HG02759 (cell line): ENCODE results near the gene DISP3.

Source experiments
- ATAC-seq: cut with Tn5 transposase; IDR thresholded peaks from one replicate; pipeline ENCODE4 v1.9.1; 2021; ENCODE audit warnings: mild to moderate bottlenecking, moderate library complexity; ENCODE audit not compliant: unreplicated experiment

Gene DISP3

DNA sequence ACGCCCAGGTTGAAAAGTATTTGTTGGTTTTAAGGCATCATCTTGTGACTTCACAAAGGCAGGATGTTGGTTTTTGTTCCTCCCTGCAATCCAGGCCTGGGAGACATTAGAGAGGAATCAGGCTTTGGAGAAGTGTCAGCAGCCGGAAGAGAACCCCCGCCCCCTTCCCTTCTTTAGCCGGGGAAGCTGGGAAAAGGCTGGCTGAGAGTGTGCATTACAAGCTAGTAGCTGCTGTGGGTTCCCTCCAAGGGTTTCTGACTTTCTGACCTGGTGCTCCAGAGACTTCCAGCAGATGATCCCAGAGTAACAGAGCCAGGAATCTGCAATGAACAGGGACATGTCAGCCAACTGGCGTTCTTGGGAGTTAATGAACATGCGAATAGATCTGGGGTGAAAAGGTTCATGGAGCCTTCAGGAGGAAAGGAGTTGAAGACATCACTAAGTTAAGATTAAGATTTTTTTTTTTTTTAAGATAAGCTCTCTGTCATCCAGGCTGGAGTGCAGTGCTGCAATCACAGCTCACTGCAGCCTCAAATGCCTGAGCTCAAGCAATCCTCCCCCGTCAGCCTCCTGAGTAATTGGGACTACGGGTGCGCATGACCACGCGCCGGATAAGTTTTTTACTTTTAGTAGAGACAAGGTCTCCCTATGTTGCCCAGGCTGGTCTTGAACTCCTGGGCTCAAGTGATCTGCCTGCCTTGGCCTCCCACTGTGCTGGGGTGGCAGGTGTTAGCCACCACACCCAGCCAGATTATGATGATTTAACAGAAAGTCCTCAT is 7.5 kb downstream of the DISP3 start:
- ATAC-seq, result no peak

GRCh38 chr1:11487196-11487751 is 8.3 kb downstream of the DISP3 start:
- no peak for ATAC-seq

DNA sequence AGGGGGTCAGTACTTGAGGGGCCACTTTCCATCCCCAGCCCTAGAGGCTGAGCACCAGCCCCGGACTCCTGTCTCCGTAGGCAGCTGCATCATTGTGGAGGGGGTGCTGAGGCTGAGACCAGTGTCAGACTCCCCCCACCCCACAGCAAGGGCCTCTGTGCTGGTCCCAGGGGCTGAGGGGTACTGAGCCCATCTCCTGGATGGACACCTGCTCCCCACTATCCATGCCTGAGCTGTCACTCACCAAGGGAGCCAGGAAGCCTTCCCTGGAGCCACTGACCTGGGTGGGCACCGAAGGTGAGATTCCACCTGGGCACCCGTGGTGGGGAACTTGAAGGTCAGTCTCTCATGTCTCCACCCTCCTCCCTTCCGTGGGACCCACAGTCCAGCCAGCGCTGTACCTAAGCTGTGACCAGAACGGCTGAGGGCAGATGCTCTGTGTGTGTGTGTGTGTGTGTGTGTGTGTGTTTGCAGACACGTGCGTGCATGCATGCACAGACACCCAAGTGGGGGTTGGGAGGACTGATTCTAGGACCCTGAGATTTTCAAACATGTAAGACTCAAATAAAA is 9.3 kb downstream of the DISP3 start:
- ATAC-seq, result no peak

GRCh38 chr1:11488966-11489625 is 10.1 kb downstream of the DISP3 start:
- ATAC-seq, result no peak

- no peak for ATAC-seq
Observed at GRCh38 chr1:11492235-11492634, 13.3 kb downstream of the DISP3 start.

GRCh38 chr1:11493972-11494655 is 15.2 kb downstream of the DISP3 start:
- ATAC-seq, result no peak

DNA sequence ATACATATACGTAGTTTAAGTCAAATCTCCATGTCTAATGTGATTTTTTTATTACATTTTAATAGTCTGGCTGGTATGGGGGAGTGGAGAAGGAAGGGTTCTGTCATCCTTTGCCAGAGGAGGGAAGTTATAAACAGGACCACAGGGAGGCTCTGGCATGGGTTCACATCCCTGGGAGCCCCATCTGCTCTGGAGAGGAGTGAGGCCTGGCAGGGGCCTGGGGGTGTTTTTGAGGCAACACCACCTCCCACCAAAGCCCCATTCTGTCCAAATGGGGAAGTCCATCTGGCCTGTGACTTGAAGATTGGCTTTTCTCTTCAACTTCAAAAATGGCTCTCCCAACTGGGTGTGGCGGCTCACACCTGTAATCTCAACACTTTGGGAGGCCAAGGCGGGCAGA is 15.8 kb downstream of the DISP3 start:
- ATAC-seq, result no peak

- ATAC-seq, result no peak
Observed at GRCh38 chr1:11495579-11495978, 16.6 kb downstream of the DISP3 start.

DNA sequence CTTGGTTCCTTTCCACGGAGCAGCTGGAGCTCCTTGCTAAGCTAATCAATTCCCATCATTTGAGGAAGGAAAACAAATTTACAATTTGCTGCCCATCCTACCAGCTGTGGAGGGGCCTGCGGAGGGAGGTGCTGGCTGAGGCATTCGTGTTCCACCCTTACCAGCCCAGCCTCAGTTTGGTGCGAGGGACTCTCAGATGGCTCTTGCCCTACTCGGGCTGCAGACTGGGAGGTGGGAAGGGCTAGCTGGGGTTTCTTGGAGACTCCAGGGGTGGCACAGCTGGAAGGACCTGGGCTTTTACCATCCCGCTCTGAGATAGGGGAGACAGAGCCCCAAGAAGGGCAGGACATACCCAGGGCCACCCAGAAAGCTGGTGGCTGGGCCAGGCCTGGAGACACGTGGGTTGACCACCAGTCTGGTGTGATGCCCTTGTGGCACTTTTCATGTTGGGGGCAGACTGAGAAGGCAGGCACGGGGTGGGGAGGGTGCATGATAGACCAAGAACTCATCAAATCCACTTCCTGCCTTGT is 17.7 kb downstream of the DISP3 start:
- ATAC-seq, result no peak

DNA sequence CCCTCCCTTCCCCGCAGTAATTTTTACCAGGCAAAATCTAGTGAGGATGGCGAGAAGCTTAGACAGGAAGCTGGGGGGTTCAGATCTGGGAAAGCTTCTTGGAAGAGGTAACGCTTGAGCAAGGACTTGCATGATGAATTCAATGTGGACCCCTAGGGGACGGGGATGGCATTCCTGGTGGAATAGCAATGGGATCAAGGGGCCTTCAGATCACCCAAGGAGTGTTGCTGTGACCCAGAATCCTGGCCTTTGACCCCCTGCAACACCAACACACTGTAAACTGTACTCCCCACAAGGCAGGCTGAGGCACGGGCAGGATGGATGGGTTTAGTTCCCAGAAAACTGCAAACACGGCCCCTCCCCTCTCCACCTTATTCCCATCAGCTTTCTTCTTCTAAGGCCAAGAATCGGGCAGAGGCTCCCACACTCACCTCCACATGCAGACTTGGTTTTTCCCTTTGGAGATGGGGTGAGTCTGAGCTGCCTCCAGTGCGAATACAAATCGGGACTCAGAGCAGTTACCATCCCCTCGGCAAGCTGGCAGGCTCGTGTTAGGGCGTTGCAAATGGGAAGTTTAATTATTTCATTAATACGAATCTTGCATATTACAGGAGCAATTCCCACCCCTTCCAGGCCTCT is 20.1 kb downstream of the DISP3 start:
- no peak for ATAC-seq

DNA sequence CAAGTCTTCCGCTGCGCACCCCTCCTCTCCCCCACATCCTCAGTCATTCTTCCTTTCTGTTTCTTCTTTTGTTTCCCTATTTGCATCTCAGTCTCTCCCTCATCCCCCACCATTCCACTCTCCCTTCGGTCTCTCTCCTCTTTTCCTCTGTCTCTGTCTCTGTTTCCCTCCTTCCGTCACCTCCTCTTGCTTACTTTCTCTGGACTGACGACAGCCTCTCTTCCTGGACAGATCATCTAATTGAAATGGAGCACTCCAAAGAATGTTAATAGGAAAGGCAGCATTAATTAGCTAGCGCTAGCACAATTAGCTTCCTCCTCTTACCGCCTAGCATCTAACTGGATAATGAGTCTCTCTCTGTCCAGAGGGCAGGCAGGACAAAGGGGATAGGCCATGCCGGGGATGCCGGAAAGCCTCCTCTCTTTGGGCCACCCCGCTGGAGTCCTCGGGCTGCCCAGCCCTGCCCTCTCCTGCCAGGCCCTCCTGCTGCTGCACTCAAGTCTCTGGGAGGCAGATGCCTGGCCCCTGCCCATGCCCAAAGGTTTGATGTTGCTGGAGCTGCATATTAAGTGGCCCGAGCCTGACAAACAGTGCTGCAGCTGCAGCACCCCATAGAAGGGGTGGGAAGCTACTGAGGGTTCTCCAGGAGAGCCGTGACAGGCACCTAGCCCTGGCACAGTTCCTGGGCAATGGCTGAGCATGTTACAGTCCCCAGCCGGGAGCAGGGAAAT is 20.8 kb downstream of the DISP3 start:
- ATAC-seq, result no peak

DNA sequence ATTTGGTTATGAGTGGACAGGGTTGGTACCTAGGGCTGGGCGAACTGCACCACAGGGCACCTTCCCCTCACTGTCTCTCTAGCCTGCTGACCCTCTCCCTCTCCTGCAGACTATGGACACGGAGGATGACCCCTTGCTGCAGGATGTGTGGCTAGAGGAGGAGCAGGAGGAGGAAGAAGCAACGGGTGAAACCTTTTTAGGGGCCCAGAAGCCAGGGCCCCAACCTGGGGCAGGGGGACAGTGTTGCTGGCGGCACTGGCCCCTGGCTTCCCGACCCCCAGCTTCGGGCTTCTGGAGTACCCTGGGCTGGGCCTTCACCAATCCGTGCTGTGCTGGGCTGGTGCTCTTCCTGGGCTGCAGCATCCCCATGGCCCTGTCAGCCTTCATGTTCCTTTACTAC is 21.9 kb downstream of the DISP3 start:
- no peak for ATAC-seq

DNA sequence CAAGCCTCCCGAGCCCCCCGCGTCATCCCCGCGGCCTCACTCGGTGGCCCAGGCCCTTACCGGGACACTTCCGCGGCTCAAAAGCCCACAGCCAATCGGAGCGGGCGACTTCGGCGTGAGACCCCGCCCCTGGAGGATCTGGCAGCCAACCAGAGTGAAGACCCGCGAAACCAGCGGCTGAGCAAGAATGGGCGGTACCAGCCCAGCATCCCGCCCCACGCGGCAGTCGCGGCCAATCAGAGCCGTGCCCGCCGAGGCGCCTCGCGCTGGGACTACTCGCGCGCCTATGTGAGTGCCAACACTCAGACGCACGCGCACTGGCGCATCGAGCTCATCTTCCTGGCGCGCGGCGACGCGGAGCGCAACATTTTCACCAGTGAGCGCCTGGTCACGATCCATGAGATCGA is 22.5 kb downstream of the DISP3 start:
- ATAC-seq, result no peak

- no peak for ATAC-seq
Observed at GRCh38 chr1:11501906-11502485, 23.0 kb downstream of the DISP3 start.

DNA sequence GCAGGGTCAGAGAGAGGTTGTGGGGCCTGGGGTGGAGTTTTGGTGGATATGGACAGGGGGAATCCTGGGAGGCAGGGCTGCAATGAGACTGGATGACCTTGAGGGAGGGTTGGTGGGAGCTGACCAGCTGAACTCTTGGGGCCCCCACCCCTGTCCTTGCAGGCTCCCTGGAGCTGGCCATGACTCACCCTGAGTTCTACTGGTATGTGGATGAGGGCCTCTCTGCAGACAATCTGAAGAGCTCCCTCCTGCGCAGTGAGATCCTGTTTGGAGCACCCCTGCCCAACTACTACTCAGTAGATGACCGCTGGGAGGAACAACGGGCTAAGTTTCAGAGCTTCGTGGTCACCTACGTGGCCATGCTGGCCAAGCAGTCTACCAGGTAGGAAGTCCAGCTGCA is 23.6 kb downstream of the DISP3 start:
- ATAC-seq, result no peak

DNA sequence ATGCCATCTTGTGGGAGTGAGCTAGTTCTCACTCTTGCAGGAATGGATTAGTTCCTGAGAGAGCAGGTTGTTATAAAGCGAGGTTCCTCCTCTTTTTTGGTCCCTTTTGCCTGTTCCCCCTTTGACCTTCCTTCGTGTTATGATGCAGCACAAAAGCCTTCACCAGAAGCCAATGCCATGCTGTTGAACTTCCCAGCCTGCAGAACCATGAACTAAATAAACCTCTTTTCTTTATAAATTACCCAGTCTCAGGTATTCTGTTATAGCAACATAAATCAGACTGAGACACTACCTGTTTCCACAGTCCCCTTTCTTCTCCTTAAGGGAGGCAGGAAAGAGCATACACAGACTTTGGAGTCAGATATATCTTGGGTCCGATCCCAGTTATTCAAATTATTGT is 25.6 kb downstream of the DISP3 start:
- ATAC-seq, result no peak

GRCh38 chr1:11505591-11506538 is 26.9 kb downstream of the DISP3 start:
- no peak for ATAC-seq

- ATAC-seq, result no peak
Observed at GRCh38 chr1:11507309-11507708, 28.4 kb downstream of the DISP3 start.

DNA sequence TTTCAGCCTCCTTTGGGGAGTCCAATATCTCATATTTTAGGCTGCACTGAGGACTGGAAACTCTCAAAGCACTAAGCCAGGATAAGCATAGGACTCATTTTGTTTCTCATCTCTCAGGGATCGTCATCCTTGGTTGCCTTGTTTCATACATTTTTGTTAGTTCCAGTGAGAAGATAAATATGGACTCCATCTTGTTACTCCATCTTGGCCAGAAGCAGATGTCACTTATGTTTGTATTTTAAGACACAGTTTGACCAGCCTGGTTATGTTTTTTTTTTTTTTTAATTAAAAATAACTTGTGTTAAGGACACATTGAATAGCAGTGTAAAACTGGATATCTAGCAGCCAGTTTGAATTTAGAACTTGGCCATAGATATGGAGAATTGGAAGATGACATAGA is 34.7 kb downstream of the DISP3 start:
- no peak for ATAC-seq
